GM12801 (cell line): ENCODE results near the gene FURIN.

Source experiments
- TF ChIP-seq, protein P1 (sequence below): IDR thresholded peaks from one replicate; pipeline ENCODE4 v1.5.1; 2011; ENCODE audit warnings: control low read depth; ENCODE audit not compliant: insufficient read length; ENCODE audit errors: extremely low read depth

FURIN gene

DNA sequence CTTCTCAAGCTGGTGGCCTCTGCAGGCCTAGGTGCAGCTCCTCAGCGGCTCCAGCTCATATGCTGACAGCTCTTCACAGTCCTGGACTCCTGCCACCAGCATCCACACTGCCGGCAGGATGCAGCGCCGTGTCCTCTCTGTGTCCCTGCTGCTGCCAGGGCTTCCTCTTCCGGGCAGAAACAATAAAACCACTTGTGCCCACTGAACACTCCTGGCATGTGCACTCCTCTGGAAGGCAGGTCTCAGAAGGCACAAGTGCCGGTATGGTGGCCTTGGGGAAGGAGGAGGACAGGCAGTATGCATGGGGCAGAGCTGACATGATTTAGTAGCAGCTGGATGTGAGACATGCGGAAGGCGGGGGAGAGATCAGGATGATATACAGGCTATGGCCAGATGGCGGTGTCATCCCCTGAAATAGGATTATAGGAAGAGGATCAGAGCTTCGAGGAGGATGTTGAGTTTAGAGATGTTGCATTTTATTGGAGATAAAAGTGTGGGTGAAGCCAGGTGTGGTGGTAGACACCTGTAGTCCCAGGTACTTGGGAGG lies 27.3 kb downstream of the FURIN start:
- TF ChIP-seq, protein P1, sequence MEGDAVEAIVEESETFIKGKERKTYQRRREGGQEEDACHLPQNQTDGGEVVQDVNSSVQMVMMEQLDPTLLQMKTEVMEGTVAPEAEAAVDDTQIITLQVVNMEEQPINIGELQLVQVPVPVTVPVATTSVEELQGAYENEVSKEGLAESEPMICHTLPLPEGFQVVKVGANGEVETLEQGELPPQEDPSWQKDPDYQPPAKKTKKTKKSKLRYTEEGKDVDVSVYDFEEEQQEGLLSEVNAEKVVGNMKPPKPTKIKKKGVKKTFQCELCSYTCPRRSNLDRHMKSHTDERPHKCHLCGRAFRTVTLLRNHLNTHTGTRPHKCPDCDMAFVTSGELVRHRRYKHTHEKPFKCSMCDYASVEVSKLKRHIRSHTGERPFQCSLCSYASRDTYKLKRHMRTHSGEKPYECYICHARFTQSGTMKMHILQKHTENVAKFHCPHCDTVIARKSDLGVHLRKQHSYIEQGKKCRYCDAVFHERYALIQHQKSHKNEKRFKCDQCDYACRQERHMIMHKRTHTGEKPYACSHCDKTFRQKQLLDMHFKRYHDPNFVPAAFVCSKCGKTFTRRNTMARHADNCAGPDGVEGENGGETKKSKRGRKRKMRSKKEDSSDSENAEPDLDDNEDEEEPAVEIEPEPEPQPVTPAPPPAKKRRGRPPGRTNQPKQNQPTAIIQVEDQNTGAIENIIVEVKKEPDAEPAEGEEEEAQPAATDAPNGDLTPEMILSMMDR, result no peak

DNA sequence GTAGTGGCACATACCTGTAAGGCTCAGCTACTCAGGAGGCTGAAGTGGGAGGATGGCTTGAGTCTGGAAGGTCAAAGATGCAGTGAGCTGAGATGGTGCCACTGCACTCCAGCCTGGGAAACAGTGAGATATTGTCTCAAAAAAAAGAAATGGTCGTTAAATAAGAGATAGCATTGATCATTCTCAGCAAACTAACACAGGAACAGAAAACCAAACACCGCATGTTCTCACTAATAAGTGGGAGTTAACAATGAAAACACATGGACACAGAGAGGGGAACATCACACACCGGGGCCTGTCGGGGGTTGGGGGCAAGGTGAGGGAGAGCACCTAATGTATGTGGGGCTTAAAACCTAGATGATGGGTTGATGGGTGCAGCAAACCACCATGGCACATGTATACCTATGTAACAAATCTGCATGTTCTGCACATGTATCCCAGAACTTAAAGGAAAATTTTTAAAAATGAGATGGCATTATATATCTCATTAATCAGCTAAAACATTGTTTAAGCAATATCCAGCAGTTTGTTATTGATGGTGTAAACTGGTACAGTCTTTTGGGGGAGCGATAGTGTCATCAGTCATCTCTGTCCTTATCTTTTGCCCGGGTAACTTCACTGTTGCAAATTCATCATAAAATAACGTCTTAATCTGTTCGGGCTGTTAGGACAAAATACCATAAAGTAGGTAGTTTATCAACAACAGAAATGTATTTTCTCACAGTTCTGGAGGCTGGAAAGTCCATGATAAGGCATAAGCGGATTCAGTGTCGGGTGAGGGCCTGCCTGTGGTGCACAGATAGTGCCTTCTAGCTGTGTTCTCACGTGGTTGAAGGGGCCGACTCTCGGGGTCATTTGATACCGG lies 33.0 kb downstream of the FURIN start:
- TF ChIP-seq, protein P1, result no peak

DNA sequence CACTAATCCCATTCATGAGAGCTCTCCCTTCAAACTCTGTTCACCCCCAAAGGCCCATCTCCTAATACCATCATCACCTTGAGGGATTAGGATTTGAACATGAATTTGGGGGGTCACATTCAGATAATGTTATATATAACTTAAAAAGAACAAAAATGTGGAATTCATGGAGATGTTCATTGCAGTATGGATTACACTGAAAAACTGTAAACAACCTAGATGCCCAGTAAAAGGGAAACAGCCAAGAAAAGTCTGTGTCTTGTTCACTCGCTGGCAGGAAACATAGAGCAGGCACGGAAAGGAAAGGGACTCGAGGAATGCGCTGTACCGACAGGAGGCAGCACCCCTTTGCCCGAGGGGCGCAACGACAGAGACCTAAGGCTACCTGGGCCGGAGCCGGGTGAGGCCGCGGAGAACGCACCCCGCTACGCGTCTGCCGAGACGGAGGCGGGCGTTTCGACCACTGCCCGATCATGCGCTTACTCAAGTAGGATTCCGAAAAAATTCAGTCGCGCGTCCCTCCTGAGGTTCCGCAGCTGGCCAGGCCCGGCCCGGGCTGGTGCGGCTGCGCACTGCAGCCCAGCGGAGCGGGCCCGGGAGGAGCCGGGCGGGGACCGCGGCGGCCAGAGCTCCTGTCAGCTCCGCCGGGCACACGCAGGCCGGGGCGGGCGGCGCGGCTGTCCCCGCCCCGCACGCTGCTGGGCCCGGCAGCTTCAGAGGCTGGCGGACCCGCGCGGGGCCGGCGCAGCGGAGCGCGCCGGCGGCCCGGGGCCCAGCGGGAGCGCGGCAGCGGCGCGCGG lies 33.9 kb downstream of the FURIN start:
- TF ChIP-seq, protein P1, result peak; percentile 6

DNA sequence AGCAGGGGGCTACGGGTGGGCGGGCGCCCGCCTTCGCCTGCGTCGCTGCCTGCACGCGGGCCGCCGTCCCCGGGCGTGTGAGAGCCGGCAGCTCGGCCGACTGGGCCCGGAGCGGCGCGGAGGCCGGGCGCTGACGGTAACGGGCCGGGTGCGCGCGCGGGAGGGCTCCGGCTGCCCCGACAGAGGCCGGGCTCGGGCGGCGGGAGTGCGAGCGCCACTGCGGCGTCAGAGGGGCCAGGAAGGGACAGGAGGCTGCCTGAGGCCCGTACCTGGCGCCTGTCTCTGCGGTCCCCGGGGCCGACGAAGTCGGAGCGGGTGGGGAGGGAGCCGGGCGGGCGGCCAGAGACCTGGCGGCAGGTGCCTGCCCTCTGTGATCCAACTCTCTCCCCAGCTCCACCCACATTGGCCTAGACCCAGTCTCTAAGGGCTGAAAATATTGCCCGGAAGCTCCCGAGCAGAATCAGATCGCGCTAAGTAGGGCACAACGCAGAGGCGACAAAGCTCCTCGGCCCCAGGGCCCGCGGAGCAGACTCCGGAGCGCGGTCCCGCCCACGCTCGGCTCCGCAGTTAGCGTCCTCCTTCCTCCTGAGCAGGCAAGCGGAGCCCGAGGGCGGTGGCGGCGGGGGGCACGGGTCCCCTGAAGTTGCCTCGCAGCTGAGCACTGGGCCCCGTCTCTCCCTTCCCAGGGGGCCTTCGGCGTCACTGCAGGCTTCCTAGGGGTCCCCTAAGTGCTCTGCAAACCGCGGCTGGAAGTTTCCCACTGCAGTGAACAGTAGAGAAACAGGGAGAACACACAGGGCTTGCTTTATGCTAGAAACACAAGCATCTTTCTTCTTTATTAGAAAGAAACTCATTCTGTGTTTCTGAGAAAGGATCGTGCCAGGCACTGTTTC lies 34.7 kb downstream of the FURIN start, which contains the start of gene MAN2A2:
Gene MAN2A2 (plus strand): TSS at position 463 of the 893 bp plus-strand sequence. CDS start 906 bp downstream, outside the sequence.
- TF ChIP-seq, protein P1, result no peak

DNA sequence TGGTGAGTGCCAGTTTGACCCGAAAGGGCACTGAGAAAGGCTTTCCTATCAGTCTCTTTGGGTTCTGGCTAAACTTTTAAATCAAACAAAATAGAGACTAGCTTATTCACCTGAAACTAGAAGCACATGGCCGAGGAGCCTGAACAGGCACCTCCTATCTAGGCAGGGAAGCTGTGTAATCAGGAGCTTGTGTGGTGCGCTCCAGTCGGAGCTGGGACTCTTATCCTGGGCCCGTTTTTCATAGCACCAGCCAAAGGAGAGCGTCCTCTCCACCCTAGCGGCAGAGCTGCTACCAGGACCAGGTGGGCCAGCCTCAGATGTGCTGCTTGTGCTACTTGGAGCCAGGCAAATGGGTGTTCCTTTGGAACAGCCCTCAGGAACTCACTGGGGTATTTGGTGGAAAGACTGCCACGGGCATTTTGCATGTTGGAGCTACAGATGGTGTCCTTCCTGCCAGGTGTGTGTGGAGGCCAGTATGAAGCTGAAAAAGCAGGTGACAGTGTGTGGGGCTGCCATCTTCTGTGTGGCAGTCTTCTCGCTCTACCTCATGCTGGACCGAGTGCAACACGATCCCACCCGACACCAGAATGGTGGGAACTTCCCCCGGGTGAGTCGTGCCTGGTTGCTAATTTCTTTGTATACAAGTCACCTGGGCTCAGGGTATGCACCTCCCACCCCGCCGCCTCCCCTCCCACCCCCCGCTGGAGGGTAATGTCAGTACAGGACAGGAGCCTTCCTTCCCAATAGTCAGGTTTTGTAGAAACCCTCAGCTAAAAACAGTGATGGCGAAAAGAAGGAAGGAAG lies 35.5 kb downstream of the FURIN start:
- TF ChIP-seq, protein P1, result no peak

DNA sequence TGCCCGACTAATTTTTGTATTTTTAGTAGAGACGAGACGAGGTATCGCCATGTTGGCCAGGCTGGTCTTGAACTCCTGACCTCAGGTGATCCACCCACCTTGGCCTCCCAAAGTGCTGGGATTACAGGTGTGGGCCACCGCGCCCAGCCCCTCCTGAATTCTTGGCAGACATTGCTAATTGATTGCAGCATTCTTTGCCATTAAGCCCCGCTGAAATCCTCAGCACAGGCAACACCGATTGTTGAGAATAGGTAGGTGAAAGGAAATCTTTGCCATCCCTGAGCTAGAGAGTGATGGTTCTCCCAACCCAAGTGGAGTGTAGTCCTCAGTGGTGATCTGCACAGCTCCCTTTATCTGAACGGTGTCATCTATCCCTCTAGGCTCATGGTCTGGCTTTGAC lies 36.4 kb downstream of the FURIN start:
- TF ChIP-seq, protein P1, result no peak
